Activated naive CD4-positive, alpha-beta T cell treated with anti-CD3 and anti-CD28 coated beads, Interleukin-2, amount 50 U/mL, for 72 hours (primary cell): ENCODE measurements around the gene DCAF15. TPM values are rescaled to one million over a fixed set of nuclear protein-coding genes. Genes with fewer than 3 reads are reported as not detected.

Experiments used
- ATAC-seq, 2 donors: fragments of 150-1000 bp; cut with Tn5 transposase; 2 replicates each; pipeline ENCODE4 v1.10.0; 2021; ENCODE audit warnings: mild to moderate bottlenecking in 2 of 2, moderate library complexity in 2 of 2
- DNase-seq, 2 donors: peaks; one replicate each; pipeline ENCODE4 v3.0.0; 2021 to 2022; ENCODE audit warnings: low spot score in 2 of 2
- H3K27ac Mint-ChIP-seq, 2 donors: one replicate each; pipeline ENCODE4 v1.8.0; 2022; ENCODE audit warnings: mild to moderate bottlenecking in 2 of 2, mixed read lengths in 2 of 2
- H3K36me3 Mint-ChIP-seq, 2 donors: one replicate each; pipeline ENCODE4 v1.8.0; 2022; ENCODE audit warnings: mixed read lengths in 2 of 2
- H3K9me3 Mint-ChIP-seq, 2 donors: one replicate each; pipeline ENCODE4 v1.8.0; 2022; ENCODE audit warnings: mixed read lengths in 2 of 2
- total RNA-seq, 2 donors: library from RNA; stranded (reverse); gene quantifications; one replicate each; pipeline ENCODE4 v1.2.3, GENCODE V29; 2022

Gene DCAF15
- total RNA-seq, 2 donors from 2014 or later, result 59.0 to 90.0 TPM

- peaks cover 24 to 26% of the 10 kb centered on the region in 2 donors for H3K36me3 Mint-ChIP-seq
- DNase-seq, result no peak
- H3K9me3 Mint-ChIP-seq, result no peaks in the 10 kb centered on the region
- ATAC-seq, result no peak
- peak overlapping the region in 1 of 2 donors; percentile 1 for H3K27ac Mint-ChIP-seq
Observed at GRCh38 chr19:13923194-13923987, 28.9 kb upstream of the DCAF15 start.

GRCh38 chr19:13926010-13926409 lies 26.3 kb upstream of the DCAF15 start:
- no peak for DNase-seq
- H3K27ac Mint-ChIP-seq, result no peak overlapping the region
- ATAC-seq, result no peak
- H3K36me3 Mint-ChIP-seq, result peaks cover 17% of the 10 kb centered on the region in 2 donors
- H3K9me3 Mint-ChIP-seq, result no peaks in the 10 kb centered on the region

GRCh38 chr19:13926715-13927114 lies 25.6 kb upstream of the DCAF15 start:
- H3K36me3 Mint-ChIP-seq, result peaks cover 10% of the 10 kb centered on the region in 2 donors
- ATAC-seq, result no peak
- peak overlapping the region in 1 of 2 donors; percentile 36 for H3K27ac Mint-ChIP-seq
- H3K9me3 Mint-ChIP-seq, result no peaks in the 10 kb centered on the region
- DNase-seq, result no peak

- H3K36me3 Mint-ChIP-seq, result no peaks in the 10 kb centered on the region
- H3K9me3 Mint-ChIP-seq, result no peaks in the 10 kb centered on the region
- ATAC-seq (no peak), DNase-seq (no peak)
- H3K27ac Mint-ChIP-seq, result no peak overlapping the region
Observed at GRCh38 chr19:13929340-13929739, 23.0 kb upstream of the DCAF15 start.

- Mint-ChIP-seq H3K27ac (no peak overlapping the region), H3K9me3 (no peaks in the 10 kb centered on the region), H3K36me3 (no peaks in the 10 kb centered on the region)
- ATAC-seq (no peak), DNase-seq (no peak)
Observed at GRCh38 chr19:13929956-13930355, 22.4 kb upstream of the DCAF15 start.

GRCh38 chr19:13930402-13930801 lies 21.9 kb upstream of the DCAF15 start:
- Mint-ChIP-seq H3K36me3 (no peaks in the 10 kb centered on the region), H3K27ac (no peak overlapping the region), H3K9me3 (no peaks in the 10 kb centered on the region)
- no peak for ATAC-seq
- no peak for DNase-seq

GRCh38 chr19:13931391-13932148 lies 20.7 kb upstream of the DCAF15 start:
- DNase-seq (no peak), ATAC-seq (no peak)
- Mint-ChIP-seq H3K36me3 (no peaks in the 10 kb centered on the region), H3K27ac (no peak overlapping the region), H3K9me3 (no peaks in the 10 kb centered on the region)

- H3K36me3 Mint-ChIP-seq, result no peaks in the 10 kb centered on the region
- no peaks in the 10 kb centered on the region for H3K9me3 Mint-ChIP-seq
- DNase-seq (no peak), ATAC-seq (no peak)
- no peak overlapping the region for H3K27ac Mint-ChIP-seq
Observed at GRCh38 chr19:13932149-13932637, 20.1 kb upstream of the DCAF15 start.

- Mint-ChIP-seq H3K36me3 (no peaks in the 10 kb centered on the region), H3K9me3 (no peaks in the 10 kb centered on the region), H3K27ac (no peak overlapping the region)
- no peak for ATAC-seq
- DNase-seq, result no peak
Observed at GRCh38 chr19:13932911-13933393, 19.4 kb upstream of the DCAF15 start.

GRCh38 chr19:13934785-13935109 lies 17.6 kb upstream of the DCAF15 start:
- H3K36me3 Mint-ChIP-seq, result no peaks in the 10 kb centered on the region
- no peak for ATAC-seq
- no peak overlapping the region for H3K27ac Mint-ChIP-seq
- H3K9me3 Mint-ChIP-seq, result no peaks in the 10 kb centered on the region
- DNase-seq, result no peak

GRCh38 chr19:13935765-13936510 lies 16.4 kb upstream of the DCAF15 start:
- no peak overlapping the region for H3K27ac Mint-ChIP-seq
- ATAC-seq, result no peak
- DNase-seq, result no peak
- no peaks in the 10 kb centered on the region for H3K36me3 Mint-ChIP-seq
- no peaks in the 10 kb centered on the region for H3K9me3 Mint-ChIP-seq

GRCh38 chr19:13937479-13938300 lies 14.6 kb upstream of the DCAF15 start:
- no peak for ATAC-seq
- no peaks in the 10 kb centered on the region for H3K36me3 Mint-ChIP-seq
- H3K9me3 Mint-ChIP-seq, result no peaks in the 10 kb centered on the region
- H3K27ac Mint-ChIP-seq, result no peak overlapping the region
- no peak for DNase-seq

GRCh38 chr19:13938301-13939064 lies 13.8 kb upstream of the DCAF15 start, which contains the start of gene PODNL1:
TSS of gene PODNL1 (minus strand) at chr19:13938417. CDS start at chr19:13938181, 236 bp downstream.
- DNase-seq, result no peak
- H3K27ac Mint-ChIP-seq, result no peak within 1 kb of the TSS
- no peak for ATAC-seq
- H3K36me3 Mint-ChIP-seq, result no peaks in the 10 kb centered on the region
- no peaks in the 10 kb centered on the region for H3K9me3 Mint-ChIP-seq

GRCh38 chr19:13942023-13942684 lies 10.2 kb upstream of the DCAF15 start:
- DNase-seq (no peak), ATAC-seq (peak in 1 of 2 donors; percentile 58)
- Mint-ChIP-seq H3K36me3 (no peaks in the 10 kb centered on the region), H3K27ac (no peak overlapping the region), H3K9me3 (no peaks in the 10 kb centered on the region)

- H3K27ac Mint-ChIP-seq, result no peak overlapping the region
- H3K36me3 Mint-ChIP-seq, result no peaks in the 10 kb centered on the region
- H3K9me3 Mint-ChIP-seq, result no peaks in the 10 kb centered on the region
- ATAC-seq (no peak), DNase-seq (no peak)
Observed at GRCh38 chr19:13946414-13946813, 5.9 kb upstream of the DCAF15 start.
